Measurements from ENCODE around the gene TMEM121. TPM values are rescaled to one million over a fixed set of nuclear protein-coding genes. Genes with fewer than 3 reads are reported as not detected.
A peak's percentile ranks its signal among the peaks of the same experiment; 100 is the strongest.

The TMEM121 gene
- total RNA-seq, 2 donors from 2014 or later = 11.1 to 15.7 TPM

- Histone ChIP-seq H3K27me3 (replicated peaks; ENCODE audit: insufficient read depth) (peaks cover 4% of the 10 kb centered on the region), H3K4me3 (no peak overlapping the region), H3K9me3 (no peaks in the 10 kb centered on the region), H3K27ac (no peak overlapping the region), H3K36me3 (no peaks in the 10 kb centered on the region), H3K4me1 (replicated peaks) (peaks cover 27% of the 10 kb centered on the region)
- TF ChIP-seq POLR2AphosphoS5 (IDR thresholded peaks at IDR 0.05) (no peak), POLR2A (IDR thresholded peaks at IDR 0.05) (no peak), CTCF (IDR thresholded peaks at IDR 0.05) (no peak)
- no peak for DNase-seq (ENCODE audit: low spot score)
- intact Hi-C loops (cut with DNase I) = no loop called here
- 55% methylated on average over 12 of the region's 12 CpGs for WGBS
Measured at GRCh38 chr14:105485739-105486162, 40.6 kb upstream of the TMEM121 start.

- TF ChIP-seq POLR2AphosphoS5 (IDR thresholded peaks at IDR 0.05) = no peak
- peaks cover 27% of the 10 kb centered on the region for H3K4me1 ChIP-seq (replicated peaks)
- DNase-seq (ENCODE audit: low spot score) = no peak
Measured at GRCh38 chr14:105486163-105486973, 40.0 kb upstream of the TMEM121 start, which contains the start of gene CRIP1. Gene CRIP1, plus strand, starts transcription at chr14:105486886. Its CDS starts 374 bp downstream, at chr14:105487260.

GRCh38 chr14:105486974-105487448 is 39.4 kb upstream of the TMEM121 start:
- Histone ChIP-seq H3K4me1 (replicated peaks) (peaks cover 22% of the 10 kb centered on the region), H3K4me3 (peak overlapping the region; percentile 14 to 19), H3K27me3 (replicated peaks; ENCODE audit: insufficient read depth) (peaks cover 4% of the 10 kb centered on the region), H3K36me3 (no peaks in the 10 kb centered on the region), H3K27ac (peak overlapping the region; percentile 6 to 47), H3K9me3 (no peaks in the 10 kb centered on the region)
- no peak for TF ChIP-seq POLR2AphosphoS5 (IDR thresholded peaks at IDR 0.05)
- intact Hi-C loops (cut with DNase I) = no loop called here
- 8% methylated on average over 16 of the region's 45 CpGs for WGBS
- DNase-seq (ENCODE audit: low spot score) = no peak

More at GRCh38 chr14:105486163-105486973, 40.0 kb upstream of the TMEM121 start, which contains the start of gene CRIP1:
- WGBS = 23% methylated on average over 56 of the region's 56 CpGs
- peaks cover 4% of the 10 kb centered on the region for H3K27me3 ChIP-seq (replicated peaks; ENCODE audit: insufficient read depth)
- peak within 1 kb of the TSS; percentile 6 to 47 for H3K27ac ChIP-seq
- intact Hi-C loops (cut with DNase I) = no loop called here
- no peaks in the 10 kb centered on the region for H3K9me3 ChIP-seq
- H3K4me3 ChIP-seq = peak within 1 kb of the TSS; percentile 14 to 19
- no peaks in the 10 kb centered on the region for H3K36me3 ChIP-seq

DNA sequence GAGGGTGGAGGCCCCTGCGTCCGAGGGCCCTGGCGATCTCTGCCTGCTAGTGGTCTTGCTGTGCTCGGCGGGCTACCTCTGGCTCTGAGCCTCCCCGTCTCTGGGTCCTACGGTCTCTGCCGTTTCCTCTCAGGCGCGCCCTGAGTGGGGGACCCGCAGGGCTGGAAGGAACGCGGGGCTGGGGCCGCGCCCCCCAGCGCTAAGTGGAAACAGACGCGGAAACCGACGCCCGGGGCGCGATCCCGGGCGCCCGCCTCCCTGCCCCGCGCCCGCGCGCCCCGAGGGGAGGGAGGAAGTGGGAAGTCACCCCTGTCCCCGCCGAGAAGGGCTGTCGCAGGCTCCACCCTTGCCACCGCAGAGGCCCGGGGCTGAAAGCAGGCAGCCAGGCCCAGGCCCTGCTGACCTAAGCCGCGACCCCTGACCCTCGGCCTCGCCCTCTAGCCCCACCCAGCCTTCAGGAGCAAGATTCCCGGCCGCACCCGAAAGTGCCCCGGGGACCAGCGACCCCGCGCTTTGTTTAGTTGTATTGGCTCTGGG is 38.9 kb upstream of the TMEM121 start:
- Histone ChIP-seq H3K4me3 (peak overlapping the region; percentile 14 to 19), H3K27ac (peak overlapping the region; percentile 6 to 47), H3K4me1 (replicated peaks) (peaks cover 17% of the 10 kb centered on the region), H3K36me3 (no peaks in the 10 kb centered on the region), H3K9me3 (no peaks in the 10 kb centered on the region), H3K27me3 (replicated peaks; ENCODE audit: insufficient read depth) (peaks cover 4% of the 10 kb centered on the region)
- TF ChIP-seq CTCF (IDR thresholded peaks at IDR 0.05) = no peak
- no peak for TF ChIP-seq POLR2AphosphoS5 (IDR thresholded peaks at IDR 0.05)
- no peak for TF ChIP-seq POLR2A (IDR thresholded peaks at IDR 0.05)
- intact Hi-C loops (cut with DNase I) = no loop called here
- WGBS = 10% methylated on average over 42 of the region's 48 CpGs
- no peak for DNase-seq (ENCODE audit: low spot score)

DNA sequence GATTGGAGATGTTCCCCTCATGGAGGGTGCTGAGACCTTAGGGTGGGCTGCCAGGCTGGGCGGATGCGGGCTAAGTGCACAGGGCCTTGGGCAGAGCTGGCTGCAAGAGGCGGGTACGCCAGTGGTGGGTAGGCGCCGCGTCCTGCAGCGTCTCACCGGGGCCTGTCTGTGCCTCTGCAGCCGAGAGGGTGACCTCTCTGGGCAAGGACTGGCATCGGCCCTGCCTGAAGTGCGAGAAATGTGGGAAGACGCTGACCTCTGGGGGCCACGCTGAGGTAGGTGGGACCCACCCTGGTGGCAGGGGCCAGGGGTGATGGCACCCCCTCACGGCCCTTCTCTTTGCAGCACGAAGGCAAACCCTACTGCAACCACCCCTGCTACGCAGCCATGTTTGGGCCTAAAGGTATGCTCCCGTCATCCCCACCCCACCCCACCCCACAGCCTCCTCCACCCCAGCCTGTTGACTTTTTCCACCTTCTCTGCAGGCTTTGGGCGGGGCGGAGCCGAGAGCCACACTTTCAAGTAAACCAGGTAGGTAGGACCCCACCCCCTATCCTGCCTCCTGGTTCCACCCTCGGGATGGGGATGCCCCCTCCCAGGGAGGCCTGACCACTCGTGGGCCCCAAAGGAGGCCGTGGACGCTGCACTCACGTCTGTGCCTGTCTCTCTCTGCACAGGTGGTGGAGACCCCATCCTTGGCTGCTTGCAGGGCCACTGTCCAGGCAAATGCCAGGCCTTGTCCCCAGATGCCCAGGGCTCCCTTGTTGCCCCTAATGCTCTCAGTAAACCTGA is 38.2 kb upstream of the TMEM121 start:
- H3K4me1 ChIP-seq (replicated peaks) = peaks cover 10% of the 10 kb centered on the region
- H3K4me3 ChIP-seq = no peak overlapping the region
- H3K9me3 ChIP-seq = no peaks in the 10 kb centered on the region
- no peak for DNase-seq (ENCODE audit: low spot score)
- intact Hi-C loops (cut with DNase I) = no loop called here
- H3K27ac ChIP-seq = peak overlapping the region in 1 of 2 donors; percentile 6
- TF ChIP-seq POLR2A (IDR thresholded peaks at IDR 0.05) (no peak), CTCF (IDR thresholded peaks at IDR 0.05) (no peak), POLR2AphosphoS5 (IDR thresholded peaks at IDR 0.05) (no peak)
- H3K27me3 ChIP-seq (replicated peaks; ENCODE audit: insufficient read depth) = peaks cover 4% of the 10 kb centered on the region
- H3K36me3 ChIP-seq = no peaks in the 10 kb centered on the region
- 84% methylated on average over 22 of the region's 26 CpGs for WGBS

Data from prostate gland (tissue), 2 donors.